Measurements from ENCODE around the gene HEATR5A. TPM values are rescaled to one million over a fixed set of nuclear protein-coding genes. Genes with fewer than 3 reads are reported as not detected.

The HEATR5A gene
- total and polyA plus RNA-seq, 2 of the 13 experiments (the other 11 are each of a cell fraction or from before 2014, with no cell fraction given), result 36.4 to 105 TPM

DNA sequence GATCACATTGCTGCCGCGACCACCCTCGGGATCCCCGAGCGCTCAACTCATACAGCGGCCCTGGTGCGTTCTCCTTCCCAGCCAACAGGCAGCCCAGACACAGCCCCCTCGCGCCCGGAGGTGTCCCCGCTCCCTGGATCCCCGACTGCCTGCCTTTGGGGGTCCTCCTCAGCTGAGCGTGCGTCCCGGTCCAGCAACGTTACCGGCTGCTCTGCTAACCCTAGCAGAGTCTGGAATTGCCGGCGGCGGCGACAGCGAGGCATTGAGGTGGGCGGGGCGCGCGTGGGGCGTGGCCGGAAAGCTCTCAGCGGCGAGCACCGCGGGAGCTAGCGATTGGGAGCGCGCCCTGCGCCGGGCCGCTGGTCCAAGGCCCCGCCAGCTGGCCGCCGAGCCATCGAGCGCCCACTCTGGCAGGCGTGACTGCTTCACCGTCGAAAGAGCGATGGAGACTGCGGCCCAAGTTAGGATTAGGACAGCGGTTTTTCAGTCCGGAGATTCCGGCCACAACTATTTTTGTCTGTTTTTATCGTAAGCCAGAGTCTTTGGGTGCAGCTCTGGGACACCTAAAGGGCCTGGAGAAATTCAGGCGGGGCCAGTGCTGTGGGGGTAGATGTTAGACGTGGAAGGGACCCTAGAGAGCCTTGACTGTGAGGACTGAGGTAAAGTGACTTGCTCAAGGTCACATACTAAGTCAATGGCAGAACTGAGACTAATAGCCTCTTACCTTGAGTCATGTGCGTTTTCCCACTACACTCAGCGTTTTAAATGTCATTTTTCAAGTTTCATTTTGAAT, at the start of gene HEATR5A (continued):
- TF ChIP-seq ZC3H4 (CRISPR knock-in tag; IDR thresholded peaks at IDR 0.05; ENCODE audit: borderline replicate concordance) (peak; percentile 75; the same call in 1 of the 2 replicates), ZNF441 (CRISPR knock-in tag; IDR thresholded peaks at IDR 0.05; ENCODE audit: borderline replicate concordance) (peak; percentile 61), AKAP8 (CRISPR knock-in tag; IDR thresholded peaks at IDR 0.05) (peak; percentile 94), MATR3 (CRISPR knock-in tag; IDR thresholded peaks at IDR 0.05) (0 out of 2 replicates have a peak, but pooled peaks have one; percentile 13), NFIC (IDR thresholded peaks at IDR 0.05; ENCODE audit: low read length) (no peak; the same call in 1 of the 2 replicates), ZBTB21 (CRISPR knock-in tag; IDR thresholded peaks at IDR 0.05) (peak; percentile 67; the same call in 1 of the 2 replicates), FOXK2 (IDR thresholded peaks at IDR 0.05) (0 out of 2 replicates have a peak, but pooled peaks have one; percentile 9), ZKSCAN8 (CRISPR knock-in tag; IDR thresholded peaks at IDR 0.05; ENCODE audit: borderline replicate concordance) (peak; percentile 97), GABPA (IDR thresholded peaks at IDR 0.05; ENCODE audit: low read depth, low read length) (no peak), GABPA (CRISPR knock-in tag; IDR thresholded peaks at IDR 0.05; ENCODE audit: low read depth) (peak; percentile 65; the same call in 1 of the 2 replicates), ZFP90 (CRISPR knock-in tag; IDR thresholded peaks at IDR 0.05; ENCODE audit: borderline replicate concordance) (peak; percentile 99), TBL1XR1 (IDR thresholded peaks at IDR 0.05; ENCODE audit: borderline replicate concordance, low read length, partially characterized antibody) (peak; percentile 82), ZNF776 (CRISPR knock-in tag; IDR thresholded peaks at IDR 0.05) (peak; percentile 84), U2AF1 (optimal IDR thresholded peaks at IDR 0.05; ENCODE audit: low read depth, low read length) (peak; percentile 89)
- TF ChIP-seq, protein P1, sequence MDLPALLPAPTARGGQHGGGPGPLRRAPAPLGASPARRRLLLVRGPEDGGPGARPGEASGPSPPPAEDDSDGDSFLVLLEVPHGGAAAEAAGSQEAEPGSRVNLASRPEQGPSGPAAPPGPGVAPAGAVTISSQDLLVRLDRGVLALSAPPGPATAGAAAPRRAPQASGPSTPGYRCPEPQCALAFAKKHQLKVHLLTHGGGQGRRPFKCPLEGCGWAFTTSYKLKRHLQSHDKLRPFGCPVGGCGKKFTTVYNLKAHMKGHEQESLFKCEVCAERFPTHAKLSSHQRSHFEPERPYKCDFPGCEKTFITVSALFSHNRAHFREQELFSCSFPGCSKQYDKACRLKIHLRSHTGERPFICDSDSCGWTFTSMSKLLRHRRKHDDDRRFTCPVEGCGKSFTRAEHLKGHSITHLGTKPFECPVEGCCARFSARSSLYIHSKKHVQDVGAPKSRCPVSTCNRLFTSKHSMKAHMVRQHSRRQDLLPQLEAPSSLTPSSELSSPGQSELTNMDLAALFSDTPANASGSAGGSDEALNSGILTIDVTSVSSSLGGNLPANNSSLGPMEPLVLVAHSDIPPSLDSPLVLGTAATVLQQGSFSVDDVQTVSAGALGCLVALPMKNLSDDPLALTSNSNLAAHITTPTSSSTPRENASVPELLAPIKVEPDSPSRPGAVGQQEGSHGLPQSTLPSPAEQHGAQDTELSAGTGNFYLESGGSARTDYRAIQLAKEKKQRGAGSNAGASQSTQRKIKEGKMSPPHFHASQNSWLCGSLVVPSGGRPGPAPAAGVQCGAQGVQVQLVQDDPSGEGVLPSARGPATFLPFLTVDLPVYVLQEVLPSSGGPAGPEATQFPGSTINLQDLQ (CRISPR knock-in tag; IDR thresholded peaks at IDR 0.05), result peak; percentile 95; the same call in 1 of the 2 replicates
- TF ChIP-seq, protein P2, sequence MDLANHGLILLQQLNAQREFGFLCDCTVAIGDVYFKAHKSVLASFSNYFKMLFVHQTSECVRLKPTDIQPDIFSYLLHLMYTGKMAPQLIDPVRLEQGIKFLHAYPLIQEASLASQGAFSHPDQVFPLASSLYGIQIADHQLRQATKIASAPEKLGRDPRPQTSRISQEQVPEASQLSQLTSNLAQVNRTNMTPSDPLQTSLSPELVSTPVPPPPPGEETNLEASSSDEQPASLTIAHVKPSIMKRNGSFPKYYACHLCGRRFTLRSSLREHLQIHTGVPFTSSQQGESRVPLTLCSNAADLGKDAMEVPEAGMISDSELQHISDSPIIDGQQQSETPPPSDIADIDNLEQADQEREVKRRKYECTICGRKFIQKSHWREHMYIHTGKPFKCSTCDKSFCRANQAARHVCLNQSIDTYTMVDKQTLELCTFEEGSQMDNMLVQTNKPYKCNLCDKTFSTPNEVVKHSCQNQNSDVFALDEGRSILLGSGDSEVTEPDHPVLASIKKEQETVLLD (CRISPR knock-in tag; IDR thresholded peaks at IDR 0.05; ENCODE audit: low read depth), result peak; percentile 98
- TF ChIP-seq, protein P3, sequence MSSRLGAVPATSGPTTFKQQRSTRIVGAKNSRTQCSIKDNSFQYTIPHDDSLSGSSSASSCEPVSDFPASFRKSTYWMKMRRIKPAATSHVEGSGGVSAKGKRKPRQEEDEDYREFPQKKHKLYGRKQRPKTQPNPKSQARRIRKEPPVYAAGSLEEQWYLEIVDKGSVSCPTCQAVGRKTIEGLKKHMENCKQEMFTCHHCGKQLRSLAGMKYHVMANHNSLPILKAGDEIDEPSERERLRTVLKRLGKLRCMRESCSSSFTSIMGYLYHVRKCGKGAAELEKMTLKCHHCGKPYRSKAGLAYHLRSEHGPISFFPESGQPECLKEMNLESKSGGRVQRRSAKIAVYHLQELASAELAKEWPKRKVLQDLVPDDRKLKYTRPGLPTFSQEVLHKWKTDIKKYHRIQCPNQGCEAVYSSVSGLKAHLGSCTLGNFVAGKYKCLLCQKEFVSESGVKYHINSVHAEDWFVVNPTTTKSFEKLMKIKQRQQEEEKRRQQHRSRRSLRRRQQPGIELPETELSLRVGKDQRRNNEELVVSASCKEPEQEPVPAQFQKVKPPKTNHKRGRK (CRISPR knock-in tag; IDR thresholded peaks at IDR 0.05), result peak; percentile 92; the same call in 1 of the 2 replicates
- TF ChIP-seq, protein P4, sequence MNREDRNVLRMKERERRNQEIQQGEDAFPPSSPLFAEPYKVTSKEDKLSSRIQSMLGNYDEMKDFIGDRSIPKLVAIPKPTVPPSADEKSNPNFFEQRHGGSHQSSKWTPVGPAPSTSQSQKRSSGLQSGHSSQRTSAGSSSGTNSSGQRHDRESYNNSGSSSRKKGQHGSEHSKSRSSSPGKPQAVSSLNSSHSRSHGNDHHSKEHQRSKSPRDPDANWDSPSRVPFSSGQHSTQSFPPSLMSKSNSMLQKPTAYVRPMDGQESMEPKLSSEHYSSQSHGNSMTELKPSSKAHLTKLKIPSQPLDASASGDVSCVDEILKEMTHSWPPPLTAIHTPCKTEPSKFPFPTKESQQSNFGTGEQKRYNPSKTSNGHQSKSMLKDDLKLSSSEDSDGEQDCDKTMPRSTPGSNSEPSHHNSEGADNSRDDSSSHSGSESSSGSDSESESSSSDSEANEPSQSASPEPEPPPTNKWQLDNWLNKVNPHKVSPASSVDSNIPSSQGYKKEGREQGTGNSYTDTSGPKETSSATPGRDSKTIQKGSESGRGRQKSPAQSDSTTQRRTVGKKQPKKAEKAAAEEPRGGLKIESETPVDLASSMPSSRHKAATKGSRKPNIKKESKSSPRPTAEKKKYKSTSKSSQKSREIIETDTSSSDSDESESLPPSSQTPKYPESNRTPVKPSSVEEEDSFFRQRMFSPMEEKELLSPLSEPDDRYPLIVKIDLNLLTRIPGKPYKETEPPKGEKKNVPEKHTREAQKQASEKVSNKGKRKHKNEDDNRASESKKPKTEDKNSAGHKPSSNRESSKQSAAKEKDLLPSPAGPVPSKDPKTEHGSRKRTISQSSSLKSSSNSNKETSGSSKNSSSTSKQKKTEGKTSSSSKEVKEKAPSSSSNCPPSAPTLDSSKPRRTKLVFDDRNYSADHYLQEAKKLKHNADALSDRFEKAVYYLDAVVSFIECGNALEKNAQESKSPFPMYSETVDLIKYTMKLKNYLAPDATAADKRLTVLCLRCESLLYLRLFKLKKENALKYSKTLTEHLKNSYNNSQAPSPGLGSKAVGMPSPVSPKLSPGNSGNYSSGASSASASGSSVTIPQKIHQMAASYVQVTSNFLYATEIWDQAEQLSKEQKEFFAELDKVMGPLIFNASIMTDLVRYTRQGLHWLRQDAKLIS (CRISPR knock-in tag; IDR thresholded peaks at IDR 0.05), result peak; percentile 70
